Stimulated activated CD8-positive, alpha-beta memory T cell treated with anti-CD3 and anti-CD28 coated beads, Interleukin-12 subunit alpha, Interleukin-12 subunit beta, amount 100 ng/mL, for 1 hour (primary cell): ENCODE data around the gene TRAF5.
"Not testable (repeated sequence)": the region's sequence is repeated elsewhere in the genome, so short reads cannot be mapped to it uniquely, and the experiment has no call there.

Experiments used
- DNase-seq: peaks from one replicate; pipeline ENCODE4 v3.0.0-alpha.2; 2020; ENCODE audit warnings: low read depth

The TRAF5 gene

GRCh38 chr1:211378844-211379243 is 52.2 kb downstream of the TRAF5 start:
- DNase-seq = no peak

- DNase-seq = no peak
Observed at GRCh38 chr1:211379446-211379845, 52.8 kb downstream of the TRAF5 start.

GRCh38 chr1:211381481-211382181 is 55.0 kb downstream of the TRAF5 start:
- DNase-seq = no peak

GRCh38 chr1:211382182-211382713 is 55.6 kb downstream of the TRAF5 start:
- no peak for DNase-seq

- DNase-seq = peak; percentile 77
Observed at GRCh38 chr1:211382714-211383480, 56.3 kb downstream of the TRAF5 start.

GRCh38 chr1:211384524-211384923 is 57.9 kb downstream of the TRAF5 start:
- DNase-seq = no peak

GRCh38 chr1:211386921-211387320 is 60.3 kb downstream of the TRAF5 start:
- DNase-seq = no peak

GRCh38 chr1:211390829-211391228 is 64.2 kb downstream of the TRAF5 start:
- DNase-seq = not testable (repeated sequence)

- no peak for DNase-seq
Observed at GRCh38 chr1:211393203-211393602, 66.6 kb downstream of the TRAF5 start.

GRCh38 chr1:211398266-211398930 is 71.8 kb downstream of the TRAF5 start:
- DNase-seq = not testable (repeated sequence)

- not testable (repeated sequence) for DNase-seq
Observed at GRCh38 chr1:211399851-211400393, 73.3 kb downstream of the TRAF5 start.

GRCh38 chr1:211401751-211402150 is 75.1 kb downstream of the TRAF5 start:
- DNase-seq = not testable (repeated sequence)

- DNase-seq = not testable (repeated sequence)
Observed at GRCh38 chr1:211406086-211406485, 79.5 kb downstream of the TRAF5 start.

GRCh38 chr1:211407749-211408148 is 81.1 kb downstream of the TRAF5 start:
- not testable (repeated sequence) for DNase-seq

GRCh38 chr1:211411639-211412038 is 85.0 kb downstream of the TRAF5 start:
- DNase-seq = no peak

GRCh38 chr1:211415700-211416099 is 89.1 kb downstream of the TRAF5 start:
- DNase-seq = no peak

GRCh38 chr1:211416246-211416627 is 89.6 kb downstream of the TRAF5 start:
- not testable (repeated sequence) for DNase-seq

GRCh38 chr1:211416628-211417323 is 90.1 kb downstream of the TRAF5 start:
- peak; percentile 25 for DNase-seq

GRCh38 chr1:211420389-211420788 is 93.8 kb downstream of the TRAF5 start:
- DNase-seq = no peak

GRCh38 chr1:211420845-211421454 is 94.3 kb downstream of the TRAF5 start:
- DNase-seq = no peak

GRCh38 chr1:211424018-211424417 is 97.4 kb downstream of the TRAF5 start:
- no peak for DNase-seq
